CD4-positive, alpha-beta T cell treated with Interleukin-21 for 1 hour (primary cell): ENCODE measurements around the gene P3H2.
"Not testable (repeated sequence)": the region's sequence is repeated elsewhere in the genome, so short reads cannot be mapped to it uniquely, and the experiment has no call there.

Source experiments
- DNase-seq: peaks from one replicate; pipeline ENCODE4 v3.0.0-alpha.2; 2020

The P3H2 gene, protein sequence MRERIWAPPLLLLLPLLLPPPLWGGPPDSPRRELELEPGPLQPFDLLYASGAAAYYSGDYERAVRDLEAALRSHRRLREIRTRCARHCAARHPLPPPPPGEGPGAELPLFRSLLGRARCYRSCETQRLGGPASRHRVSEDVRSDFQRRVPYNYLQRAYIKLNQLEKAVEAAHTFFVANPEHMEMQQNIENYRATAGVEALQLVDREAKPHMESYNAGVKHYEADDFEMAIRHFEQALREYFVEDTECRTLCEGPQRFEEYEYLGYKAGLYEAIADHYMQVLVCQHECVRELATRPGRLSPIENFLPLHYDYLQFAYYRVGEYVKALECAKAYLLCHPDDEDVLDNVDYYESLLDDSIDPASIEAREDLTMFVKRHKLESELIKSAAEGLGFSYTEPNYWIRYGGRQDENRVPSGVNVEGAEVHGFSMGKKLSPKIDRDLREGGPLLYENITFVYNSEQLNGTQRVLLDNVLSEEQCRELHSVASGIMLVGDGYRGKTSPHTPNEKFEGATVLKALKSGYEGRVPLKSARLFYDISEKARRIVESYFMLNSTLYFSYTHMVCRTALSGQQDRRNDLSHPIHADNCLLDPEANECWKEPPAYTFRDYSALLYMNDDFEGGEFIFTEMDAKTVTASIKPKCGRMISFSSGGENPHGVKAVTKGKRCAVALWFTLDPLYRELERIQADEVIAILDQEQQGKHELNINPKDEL

DNA sequence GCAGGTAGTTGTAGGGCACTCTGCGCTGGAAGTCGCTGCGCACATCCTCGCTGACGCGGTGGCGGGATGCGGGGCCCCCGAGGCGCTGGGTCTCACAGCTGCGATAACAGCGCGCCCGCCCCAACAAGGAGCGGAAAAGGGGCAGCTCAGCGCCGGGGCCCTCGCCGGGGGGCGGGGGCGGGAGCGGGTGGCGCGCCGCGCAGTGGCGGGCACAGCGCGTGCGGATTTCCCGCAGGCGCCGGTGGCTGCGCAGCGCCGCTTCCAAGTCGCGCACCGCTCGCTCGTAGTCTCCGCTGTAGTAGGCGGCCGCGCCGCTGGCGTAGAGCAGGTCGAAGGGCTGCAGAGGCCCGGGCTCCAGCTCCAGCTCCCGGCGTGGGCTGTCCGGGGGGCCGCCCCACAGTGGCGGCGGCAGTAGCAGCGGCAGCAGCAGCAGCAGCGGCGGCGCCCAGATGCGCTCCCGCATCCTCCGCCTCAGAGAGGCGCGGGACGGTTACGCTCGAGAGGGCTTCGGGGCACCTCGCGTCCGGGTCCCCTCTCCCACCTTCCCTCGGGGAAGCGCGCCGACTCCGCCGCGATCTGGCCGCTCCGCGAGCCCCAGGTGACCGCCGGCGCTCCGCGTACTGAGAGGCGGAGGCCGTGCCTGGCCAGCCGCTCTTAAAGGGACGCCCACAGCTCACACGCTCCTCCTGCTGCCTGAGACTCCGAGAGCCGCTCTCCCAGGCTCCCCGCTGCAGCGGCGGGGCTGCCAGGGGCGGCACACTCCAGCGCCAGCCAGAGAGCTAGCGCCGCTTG is at the start of gene P3H2:
Gene P3H2, minus strand, starts transcription at position 629 of the 792 bp plus-strand sequence. Its CDS starts 166 bp downstream, at position 463.
- no peak for DNase-seq

DNA sequence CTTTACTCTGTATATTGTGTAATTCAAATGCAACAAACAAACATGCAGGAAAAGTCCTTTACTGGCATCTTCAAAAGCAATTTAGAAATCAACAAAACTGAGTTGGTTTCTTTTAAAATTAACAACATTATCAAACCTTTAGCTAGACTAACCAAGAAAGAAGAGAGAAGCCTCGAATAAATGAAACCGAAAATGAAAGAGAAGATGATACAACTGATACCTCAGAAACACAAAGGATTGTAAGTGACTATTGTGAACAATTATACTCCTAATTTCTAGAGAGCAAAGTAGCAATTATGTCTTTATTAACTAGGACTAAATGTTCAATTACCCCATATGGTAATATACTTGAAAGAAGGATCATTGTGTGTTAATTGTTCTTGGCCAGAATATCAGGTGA is 49.2 kb upstream of the P3H2 start:
- DNase-seq = peak; percentile 18

DNA sequence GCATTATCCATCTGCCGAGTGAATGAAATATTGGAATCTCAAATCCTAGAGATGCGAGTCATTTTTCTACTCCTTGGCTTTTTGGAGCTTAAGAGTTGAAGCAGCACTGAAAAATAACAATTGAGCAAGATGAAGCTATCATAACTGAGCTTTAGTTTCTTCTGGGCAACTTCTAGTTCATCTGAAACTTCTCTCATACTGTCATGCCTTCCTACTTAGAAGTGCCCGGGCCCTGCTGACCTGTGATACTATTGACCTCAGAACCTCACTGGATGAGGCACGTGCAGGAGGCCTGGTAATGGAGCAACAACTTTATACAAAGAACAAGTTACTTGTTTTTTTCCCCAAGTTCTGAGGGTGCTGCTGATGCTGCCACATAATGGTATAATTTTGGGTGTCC is 48.5 kb upstream of the P3H2 start:
- no peak for DNase-seq

DNA sequence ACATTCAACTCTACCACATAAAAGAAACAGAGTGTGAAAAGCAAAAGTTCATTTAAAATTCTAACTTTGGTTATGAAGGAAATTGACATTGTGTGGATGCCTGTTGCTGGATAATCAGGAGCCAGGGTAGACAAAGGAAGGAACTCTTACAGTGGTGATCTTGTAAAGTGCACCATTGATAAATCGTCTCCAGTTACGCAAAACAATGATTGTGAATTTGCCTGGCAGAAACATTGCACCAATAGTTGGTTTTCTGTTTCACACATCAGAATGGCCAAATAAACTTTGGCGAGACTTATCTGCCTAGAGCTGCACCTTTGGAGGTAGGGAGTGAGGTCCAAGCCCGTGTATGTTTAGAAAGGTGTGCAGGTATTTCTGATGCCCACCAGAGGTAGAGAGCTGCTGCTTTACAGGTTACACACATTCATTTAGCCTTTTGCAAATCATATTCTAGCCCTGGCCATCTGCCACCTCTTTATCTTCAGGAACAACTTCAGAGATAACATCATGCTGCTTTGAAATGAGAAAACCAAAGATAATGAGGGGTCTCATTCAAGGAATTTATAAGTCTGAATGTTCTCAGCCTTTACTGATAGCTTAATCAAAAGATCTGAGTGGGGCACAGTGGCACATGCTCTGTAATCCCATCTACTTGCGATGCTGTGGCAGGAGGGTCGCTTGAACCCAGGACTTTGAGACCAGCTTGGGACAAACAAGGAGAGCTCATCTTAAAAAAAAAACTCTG is 47.4 kb upstream of the P3H2 start:
- DNase-seq = no peak

DNA sequence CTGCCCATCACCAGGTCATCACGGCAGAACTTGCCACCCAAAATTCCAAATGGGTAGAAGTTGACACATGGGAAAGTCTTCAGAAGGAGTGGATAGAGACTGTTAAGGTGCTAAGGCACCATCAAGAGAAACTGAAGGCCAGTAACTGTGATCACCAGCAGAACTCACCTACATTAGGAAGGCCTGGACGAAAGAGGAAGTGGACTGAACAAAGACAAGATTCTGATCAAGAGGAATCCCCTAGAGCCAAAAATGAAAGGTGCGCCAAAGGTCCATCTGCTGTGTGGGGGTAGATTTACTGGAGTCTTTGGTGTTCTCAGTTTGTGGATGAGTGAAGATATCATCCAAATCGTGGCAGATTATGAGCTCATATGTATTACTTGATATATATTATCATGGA is 46.3 kb upstream of the P3H2 start:
- DNase-seq = no peak

DNA sequence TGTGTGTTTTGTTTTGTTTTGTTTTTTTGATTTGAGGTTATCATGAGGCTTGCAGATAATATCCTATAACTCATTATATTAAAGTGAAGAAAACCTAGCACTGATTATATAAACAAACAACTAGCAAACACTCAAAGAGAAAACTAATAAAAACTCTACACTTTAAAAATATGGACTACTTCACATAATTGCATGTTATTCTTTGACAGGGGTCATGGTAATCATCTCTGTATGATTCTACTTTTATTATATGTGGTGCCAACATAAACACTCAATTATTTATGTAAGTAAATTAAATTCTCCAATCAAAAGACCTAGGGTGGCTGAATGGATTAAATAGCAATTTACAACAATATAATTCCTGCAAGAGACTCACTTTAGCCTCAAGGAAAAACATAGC is 44.6 kb upstream of the P3H2 start:
- DNase-seq = no peak

DNA sequence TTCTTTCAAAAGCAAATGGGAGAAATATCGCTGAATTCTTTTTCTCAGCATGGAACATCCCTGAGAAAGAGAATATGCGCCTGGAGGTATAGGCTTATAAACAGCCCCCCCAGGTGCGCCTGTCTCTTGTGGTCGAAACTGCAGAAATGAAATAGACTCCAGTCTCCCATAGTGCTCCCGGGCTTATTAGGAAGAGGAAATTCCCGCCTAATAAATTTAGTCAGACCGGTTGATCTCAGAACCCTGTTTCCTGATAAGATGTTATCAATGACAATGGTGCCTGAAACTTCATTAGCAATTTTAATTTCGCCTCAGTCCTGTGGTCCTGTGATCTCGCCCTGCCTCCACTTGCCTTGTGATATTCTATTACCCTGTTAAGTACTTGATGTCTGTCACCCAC is 41.3 kb upstream of the P3H2 start:
- DNase-seq = not testable (repeated sequence)

DNA sequence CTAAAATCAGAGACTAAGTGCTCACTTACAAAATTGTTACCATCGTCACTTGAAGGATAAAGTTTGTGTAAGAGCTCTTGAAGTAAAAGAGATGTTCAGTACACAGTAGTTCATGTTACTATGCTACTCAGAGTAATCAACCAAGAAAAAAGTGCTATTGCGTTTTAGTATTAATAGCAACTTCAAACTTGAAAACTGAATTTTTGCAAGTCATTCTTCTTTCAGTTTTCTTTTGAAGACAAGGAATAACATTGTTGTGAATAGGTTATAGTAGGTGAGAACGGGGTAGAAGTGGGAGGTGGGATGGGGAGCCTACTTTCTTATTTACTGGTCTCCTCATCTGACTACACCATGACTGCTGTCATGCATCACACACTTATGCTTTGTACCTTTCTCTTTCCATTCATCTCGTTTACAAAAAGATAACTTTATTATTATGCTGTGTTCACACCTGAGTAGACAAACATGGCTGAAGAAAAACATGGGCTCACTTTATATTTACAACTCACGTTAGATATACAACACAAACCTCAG is 39.3 kb upstream of the P3H2 start:
- DNase-seq = no peak

DNA sequence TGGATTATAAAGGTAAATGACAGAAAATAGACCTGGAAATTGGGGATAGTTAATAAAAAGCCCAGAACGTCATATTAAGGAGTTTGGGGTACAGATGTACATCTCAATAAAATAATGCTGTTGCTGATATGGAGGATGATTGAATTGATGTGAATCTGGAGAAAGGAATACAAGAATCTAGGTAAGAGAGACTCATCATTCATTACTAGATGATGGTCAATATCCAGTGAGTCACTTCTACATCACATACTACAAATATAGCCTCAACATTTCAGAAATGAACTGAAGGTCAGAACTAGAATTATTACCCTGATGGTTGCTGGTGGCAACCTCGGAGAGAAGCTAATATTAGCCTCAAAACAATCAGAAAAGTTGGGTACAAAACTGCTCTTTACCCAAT is 37.6 kb upstream of the P3H2 start:
- no peak for DNase-seq

DNA sequence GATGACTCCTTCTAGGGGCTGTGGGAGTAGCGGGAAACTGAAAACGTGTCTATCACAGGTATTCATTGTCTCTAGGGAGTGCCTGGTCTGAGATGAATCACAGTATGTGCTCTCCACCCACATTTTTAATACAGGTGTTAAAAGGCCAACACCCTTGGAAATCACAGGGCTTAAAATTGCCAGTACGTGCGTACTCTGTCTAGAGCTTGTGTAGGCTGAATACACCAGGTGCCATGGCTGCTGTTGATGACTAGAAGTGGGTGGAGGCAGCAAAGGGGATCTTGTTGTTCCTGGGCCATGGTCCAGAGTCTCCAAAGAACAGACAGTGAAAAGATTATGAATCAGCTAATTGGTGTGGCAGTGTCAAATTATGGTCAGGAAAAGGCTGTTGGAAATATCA is 35.1 kb upstream of the P3H2 start:
- no peak for DNase-seq

DNA sequence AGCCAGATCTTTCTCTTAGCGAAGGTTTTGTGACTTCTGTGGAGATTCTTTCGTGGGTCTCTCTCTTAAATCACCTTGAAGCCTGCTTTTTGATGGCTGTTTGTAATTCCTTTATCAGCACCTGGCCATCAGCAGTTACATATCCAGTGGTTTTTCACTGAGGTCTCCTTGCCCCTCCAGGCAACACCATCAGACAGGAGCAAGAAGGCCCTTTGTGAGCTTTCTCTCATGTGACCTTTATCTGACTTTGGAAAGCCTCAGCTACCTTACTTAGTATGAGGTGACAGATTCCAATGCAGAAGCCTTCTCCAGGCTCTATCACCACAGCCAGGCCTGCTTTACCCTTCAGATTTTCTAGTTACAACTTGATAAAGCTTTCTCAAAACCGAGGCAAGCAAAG is 30.0 kb upstream of the P3H2 start:
- no peak for DNase-seq

DNA sequence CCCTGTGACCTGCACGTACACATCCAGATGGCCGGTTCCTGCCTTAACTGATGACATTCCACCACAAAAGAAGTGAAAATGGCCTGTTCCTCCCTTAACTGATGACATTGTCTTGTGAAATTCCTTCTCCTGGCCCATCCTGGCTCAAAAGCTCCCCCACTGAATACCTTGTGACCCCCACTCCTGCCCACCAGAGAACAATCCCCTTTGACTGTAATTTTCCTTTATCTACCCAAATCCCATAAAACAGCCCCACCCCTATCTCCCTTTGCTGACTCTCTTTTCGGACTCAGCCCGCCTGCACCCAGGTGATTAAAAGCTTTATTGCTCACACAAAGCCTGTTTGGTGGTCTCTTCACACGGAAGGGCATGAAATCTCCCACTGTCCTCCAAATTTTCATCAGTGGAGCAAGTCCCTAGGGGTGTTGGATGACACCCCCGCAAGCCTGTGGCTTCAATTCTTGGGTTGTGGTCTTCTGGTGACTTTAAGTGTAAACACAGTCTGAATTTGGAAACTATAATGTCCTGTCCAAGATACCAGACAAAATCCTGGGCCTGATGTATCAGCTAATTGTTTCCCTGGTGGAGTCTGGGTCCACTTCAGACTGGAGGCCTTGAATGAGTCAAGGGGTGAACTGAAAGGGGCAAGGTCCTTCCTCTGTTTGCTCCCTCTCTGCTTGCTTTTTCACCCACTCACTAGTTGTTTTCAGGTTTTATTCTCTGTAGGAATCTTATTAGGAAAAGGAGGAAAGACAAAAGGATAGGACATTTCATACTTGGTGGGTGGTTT is 29.3 kb upstream of the P3H2 start:
- not testable (repeated sequence) for DNase-seq

DNA sequence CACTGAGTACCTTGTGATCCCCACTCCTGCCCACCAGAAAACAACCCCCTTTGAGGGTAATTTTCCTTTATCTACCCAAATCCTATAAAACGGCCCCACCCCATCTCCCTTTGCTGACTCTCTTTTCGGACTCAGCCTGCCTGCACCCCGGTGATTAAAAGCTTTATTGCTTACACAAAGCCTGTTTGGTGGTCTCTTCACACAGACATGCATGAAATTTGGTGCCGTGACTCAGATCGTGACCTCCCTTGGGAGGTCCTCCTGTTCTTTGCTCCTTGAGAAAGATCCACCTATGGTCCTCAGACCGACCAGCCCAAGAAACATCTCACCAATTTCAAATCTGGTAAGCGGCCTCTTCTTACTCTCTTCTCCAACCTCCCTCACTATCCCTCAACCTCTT is 24.1 kb upstream of the P3H2 start:
- not testable (repeated sequence) for DNase-seq

DNA sequence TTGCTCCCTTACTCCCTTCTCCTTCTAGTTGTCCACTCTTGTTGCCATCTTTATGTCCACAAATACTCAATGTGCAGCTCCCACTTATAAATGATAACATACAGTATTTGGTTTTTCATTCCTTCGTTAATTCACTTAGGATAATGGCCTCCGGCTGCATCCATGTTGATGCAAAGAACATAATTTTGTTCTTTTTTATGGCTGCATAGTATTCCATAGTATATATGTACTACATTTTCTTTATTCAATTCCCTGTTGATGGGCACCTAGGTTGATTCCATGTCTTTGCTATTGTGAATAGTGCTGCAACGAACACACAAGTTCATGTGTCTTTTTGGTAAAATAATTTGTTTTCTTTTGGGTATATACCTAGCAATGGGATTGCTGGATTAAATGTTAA is 21.3 kb upstream of the P3H2 start:
- no peak for DNase-seq

DNA sequence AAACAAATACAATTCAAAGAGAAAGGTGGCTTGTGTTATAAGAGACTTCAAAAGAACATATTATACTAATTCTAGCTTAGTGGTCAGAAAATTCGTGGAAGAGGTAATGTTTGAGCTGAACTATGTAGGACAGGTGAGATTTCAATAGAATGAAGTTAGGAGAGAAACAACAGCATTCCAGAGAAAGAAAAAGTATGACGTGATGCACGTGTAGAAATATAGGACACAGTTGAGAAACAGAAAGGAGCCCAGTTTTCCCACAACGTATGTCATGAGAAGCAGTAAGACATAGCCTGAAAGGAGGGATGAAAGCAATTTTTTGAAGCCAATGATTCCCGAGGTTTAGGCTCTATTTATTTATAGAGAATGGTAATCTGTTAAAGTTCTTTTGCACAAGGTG is 18.7 kb upstream of the P3H2 start:
- DNase-seq = no peak

DNA sequence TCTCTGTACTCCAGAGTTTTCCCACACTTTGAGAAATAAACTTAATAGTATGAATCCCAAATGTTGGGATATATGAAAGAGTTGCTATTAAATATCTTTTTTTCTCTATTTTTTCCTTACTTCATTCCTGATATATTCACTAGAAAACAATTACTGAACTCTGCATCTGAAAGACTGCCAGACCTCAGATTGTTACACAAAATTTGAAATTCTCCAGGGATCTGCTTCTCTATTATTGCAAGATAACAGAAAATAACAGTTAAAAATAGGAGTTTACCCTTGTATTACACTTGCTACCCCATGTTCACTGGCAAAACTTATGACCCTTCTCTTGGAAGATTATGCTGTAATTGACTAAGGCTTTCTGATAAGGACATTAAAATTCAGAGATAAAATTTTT is 11.7 kb upstream of the P3H2 start:
- no peak for DNase-seq

DNA sequence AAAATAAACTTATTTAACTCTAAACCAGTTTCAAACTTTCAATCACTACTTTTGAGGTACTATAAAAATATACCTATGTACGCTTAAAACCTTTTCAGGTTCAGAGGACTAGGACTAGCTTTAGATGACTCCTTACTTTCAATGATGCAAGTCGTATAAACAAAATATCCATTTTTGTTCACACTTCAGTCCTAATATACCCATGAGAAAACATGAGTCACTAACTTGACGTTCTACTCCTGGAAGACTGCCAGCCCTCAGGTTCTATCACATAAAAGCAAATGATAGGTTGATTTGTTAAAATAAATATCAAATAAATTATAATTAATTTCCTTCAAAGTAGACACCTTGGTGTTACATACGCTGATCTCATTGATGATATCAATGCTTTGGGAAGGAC is 10.6 kb upstream of the P3H2 start:
- DNase-seq = no peak

DNA sequence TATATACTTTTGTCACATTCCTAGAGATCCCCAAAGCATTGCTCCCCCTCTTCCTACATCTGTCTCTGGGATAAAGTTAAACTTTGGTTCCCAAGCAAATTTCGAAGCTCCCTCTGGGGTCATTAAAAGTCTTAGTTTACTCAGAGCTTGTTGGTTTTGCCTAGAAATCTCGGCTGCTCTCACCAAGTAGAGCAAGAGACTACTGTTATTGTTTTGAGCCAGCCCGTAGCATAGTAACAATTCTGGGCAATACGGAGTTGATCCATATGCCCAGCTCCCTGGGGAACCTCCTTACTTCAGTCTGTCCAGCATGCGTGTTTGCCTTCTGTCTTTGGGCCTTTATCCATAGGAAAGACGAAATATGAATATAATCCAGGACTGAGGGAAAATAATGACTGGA is 10.0 kb upstream of the P3H2 start:
- no peak for DNase-seq

DNA sequence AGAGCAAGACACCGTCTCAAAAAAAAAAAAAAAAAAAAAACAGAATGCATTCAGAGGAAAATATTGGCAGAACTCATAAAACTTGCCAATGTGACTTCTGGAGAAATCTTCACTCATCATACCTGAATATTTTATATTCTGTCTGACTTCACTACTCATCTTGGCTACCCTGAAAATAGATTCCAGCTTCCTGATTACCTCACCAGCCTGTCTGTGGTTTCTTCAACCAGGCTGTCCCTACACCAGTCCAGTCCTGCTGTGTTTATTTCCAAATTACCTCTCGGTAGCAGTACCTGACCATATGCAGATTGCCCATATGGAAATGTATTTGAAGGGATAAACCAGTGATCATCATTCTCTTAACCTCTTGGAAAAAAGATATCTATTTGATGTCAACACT is 9.3 kb upstream of the P3H2 start:
- no peak for DNase-seq

DNA sequence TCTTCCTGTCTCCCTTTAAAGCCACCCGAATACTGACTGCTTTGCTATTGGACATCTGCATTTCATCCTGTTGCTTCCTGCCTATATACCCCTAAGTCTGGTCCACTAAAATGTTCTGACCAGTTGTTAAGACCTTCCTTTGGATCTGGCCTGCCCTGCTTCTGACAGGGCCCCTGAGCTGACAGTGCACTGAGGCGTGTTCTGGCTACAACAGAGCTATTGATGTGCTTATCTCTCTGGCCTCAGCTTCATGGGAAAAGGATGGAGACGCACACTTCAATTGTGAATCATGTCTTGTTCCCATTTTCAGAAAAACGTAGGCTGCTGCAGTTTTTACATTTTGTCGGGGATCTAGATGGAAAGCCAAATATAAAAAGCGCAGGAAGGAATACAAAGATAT is 7.1 kb upstream of the P3H2 start:
- DNase-seq = no peak

DNA sequence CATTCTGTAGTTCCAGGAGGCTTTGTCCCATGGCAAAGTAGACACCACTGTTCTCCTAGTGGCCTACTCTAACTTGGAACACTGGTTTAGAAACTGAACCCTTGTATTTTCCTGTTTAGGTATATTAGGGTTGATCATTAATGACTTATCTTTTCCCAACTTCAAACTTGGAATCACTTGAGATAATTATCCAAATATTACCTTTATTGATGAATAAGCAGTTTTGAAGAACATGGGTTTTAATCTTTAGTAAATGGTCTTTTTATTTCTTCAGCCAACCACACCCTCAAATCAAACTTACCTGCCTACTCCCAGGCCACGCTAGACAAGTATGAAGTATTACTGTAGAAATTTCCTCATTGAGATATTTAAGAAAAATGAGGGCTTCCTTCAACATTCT is 6.5 kb upstream of the P3H2 start:
- no peak for DNase-seq
